Adrenal gland (tissue), 12 donors: ENCODE results near the gene TMEM271. TPM values are rescaled to one million over a fixed set of nuclear protein-coding genes. Genes with fewer than 3 reads are reported as not detected.

Experiments used
- DNase-seq, 7 donors: peaks; one replicate each; pipeline ENCODE4 v3.0.0-alpha.2; 2019 to 2020
- H3K27ac ChIP-seq, 5 donors: fragments of 200-600 bp; sonication (generic) in 4 of 5; 1 replicate in 3 of 5; 2 replicates in 2 of 5; pipeline versions ENCODE4 v1.5.1 to v1.8.0; 2016 to 2020; ENCODE audit warnings: mild to moderate bottlenecking in 1 of 5
- H3K27me3 ChIP-seq: fragments of 200-600 bp; 2 replicates; pipeline ENCODE4 v1.8.0; 2021
- H3K36me3 ChIP-seq, 2 donors: fragments of 200-600 bp; replicated peaks in 1 of 2; 1 replicate in 1 of 2; 2 replicates in 1 of 2; pipeline versions ENCODE4 v1.5.1 to v1.8.0; 2018 to 2022
- H3K4me1 ChIP-seq, 2 donors: fragments of 200-600 bp; replicated peaks in 1 of 2; 1 replicate in 1 of 2; 2 replicates in 1 of 2; pipeline versions ENCODE4 v1.5.1 to v1.8.0; 2018 to 2021
- H3K4me3 ChIP-seq, 4 donors: fragments of 200-600 bp; sonication (generic) in 3 of 4; one replicate each; pipeline ENCODE4 v1.5.1; 2016 to 2018
- H3K9me3 ChIP-seq, 3 donors: fragments of 200-600 bp; sonication (generic) in 1 of 3; replicated peaks in 1 of 3; 1 replicate in 2 of 3; 2 replicates in 1 of 3; pipeline versions ENCODE4 v1.5.1 to v1.8.0; 2016 to 2021
- CTCF ChIP-seq, 6 experiments: fragments of 450-650 bp in 4 of 6; fragments of 200-600 bp in 2 of 6; sonication (generic) in 1 of 6; IDR thresholded peaks; 1 replicate in 5 of 6; 2 replicates in 1 of 6; pipeline versions ENCODE4 v1.5.1 to v1.8.0; 2016 to 2021; ENCODE audit warnings: antibody characterized with exemption in 6 of 6, mild to moderate bottlenecking in 2 of 6, moderate library complexity in 1 of 6
- POLR2A ChIP-seq, 2 donors: fragments of 450-650 bp; IDR thresholded peaks; one replicate each; pipeline ENCODE4 v1.6.1; 2017; ENCODE audit warnings: antibody characterized with exemption in 2 of 2, mild to moderate bottlenecking in 2 of 2, moderate library complexity in 1 of 2
- WGBS, 4 donors: extraction: QIAGEN DNeasy Blood & Tissue Kit in 2 of 4; methylation state at CpG; one replicate each; pipeline versions ENCODE4 v1.1.5 to v1.1.7; 2013 to 2017; 5-methylcytosine and 5-hydroxymethylcytosine counted together
- intact Hi-C, 2 donors: fragments of 100-400 bp; cut with DNase I; formaldehyde crosslinking; loops; one replicate each; pipeline versions ENCODE4 v1.14.1 to v1.15.0; 2022 to 2023
- polyA plus RNA-seq, 3 donors: library from polyadenylated mRNA; stranded (reverse); fragments of 200-250 nt in 2 of 3; fragments of 350-450 nt in 1 of 3; fragmentation: Illumina TruSeq in 1 of 3; extraction: RNeasy Lipid Tissue Mini Kit (QIAGEN cat#74804) in 1 of 3; gene quantifications; one replicate each; pipeline ENCODE4 v1.2.3, GENCODE V29; 2013 to 2014
- total RNA-seq, 9 donors: library from RNA; depleted of rRNA in 4 of 9; stranded (reverse); fragments of >200 nt in 4 of 9; fragments of 120-200 nt in 1 of 9; fragmentation: NEBNext Ultra II Directional in 1 of 9; extraction: Animal tissue kit (Norgen Biotek cat#: 25700) in 1 of 9; gene quantifications; one replicate each; pipeline versions ENCODE4 v1.1.0 to v1.2.4, GENCODE V29; 2013 to 2023
- donor health status: healthy with polysubstance abuse.
- donor health status: Bipolar disorder and iron deficiency.
- donor health status: DM: yes; HTN: yes; CAD: no.
- donor health status: DM: no; HTN: no; CAD: no.
- donor health status: DM: no; HTN: no; CAD: no.
- donor health status: DM: yes; HTN: yes; CAD: no.

The TMEM271 gene
- total and polyA plus RNA-seq, 12 donors = 0.06 to 1.9 (median 0.60) TPM; not detected in 5

GRCh38 chr4:530017-530781 is 45.9 kb downstream of the TMEM271 start:
- TF ChIP-seq CTCF (IDR thresholded peaks at IDR 0.05) (no peak), POLR2A (IDR thresholded peaks at IDR 0.05) (no peak)
- Histone ChIP-seq H3K9me3 (no peaks in the 10 kb centered on the region), H3K27ac (no peak overlapping the region), H3K36me3 (peaks cover 0 to 68% of the 10 kb centered on the region in 2 donors), H3K4me3 (no peak overlapping the region), H3K27me3 (no peaks in the 10 kb centered on the region), H3K4me1 (no peaks in the 10 kb centered on the region)
- WGBS, 4 donors = 84 to 88% (median 87%) methylated on average over 17 of the region's 17 CpGs
- intact Hi-C loops = no loop called here
- DNase-seq = no peak

- WGBS, 4 donors = 90 to 97% (median 95%) methylated on average over 7 to 8 of the region's 8 CpGs
- H3K36me3 ChIP-seq = peaks cover 0 to 70% of the 10 kb centered on the region in 2 donors
- no peaks in the 10 kb centered on the region for H3K9me3 ChIP-seq
- no peaks in the 10 kb centered on the region for H3K27me3 ChIP-seq
- H3K4me1 ChIP-seq = no peaks in the 10 kb centered on the region
- no peak overlapping the region for H3K4me3 ChIP-seq
- TF ChIP-seq POLR2A (IDR thresholded peaks at IDR 0.05) (no peak), CTCF (IDR thresholded peaks at IDR 0.05) (no peak)
- intact Hi-C loops = no loop called here
- no peak overlapping the region for H3K27ac ChIP-seq
- DNase-seq = no peak
These were observed 46.5 kb downstream of the TMEM271 start for GRCh38 chr4:529563-529962.

- Histone ChIP-seq H3K4me3 (no peak overlapping the region), H3K27ac (no peak overlapping the region), H3K27me3 (no peaks in the 10 kb centered on the region), H3K4me1 (no peaks in the 10 kb centered on the region), H3K9me3 (no peaks in the 10 kb centered on the region), H3K36me3 (peaks cover 0 to 72% of the 10 kb centered on the region in 2 donors)
- intact Hi-C loops = no loop called here
- 89 to 94% (median 92%) methylated on average over 8 to 9 of the region's 9 CpGs for WGBS, 4 donors
- no peak for TF ChIP-seq CTCF (IDR thresholded peaks at IDR 0.05)
- TF ChIP-seq POLR2A (IDR thresholded peaks at IDR 0.05) = no peak
- no peak for DNase-seq
These were observed 47.3 kb downstream of the TMEM271 start for GRCh38 chr4:528835-529234.

GRCh38 chr4:528296-528695 is 47.8 kb downstream of the TMEM271 start:
- intact Hi-C loops = no loop called here
- Histone ChIP-seq H3K27ac (no peak overlapping the region), H3K27me3 (no peaks in the 10 kb centered on the region), H3K36me3 (peaks cover 0 to 72% of the 10 kb centered on the region in 2 donors), H3K4me3 (no peak overlapping the region), H3K9me3 (no peaks in the 10 kb centered on the region), H3K4me1 (no peaks in the 10 kb centered on the region)
- no peak for DNase-seq
- TF ChIP-seq POLR2A (IDR thresholded peaks at IDR 0.05) (no peak), CTCF (IDR thresholded peaks at IDR 0.05) (no peak)
- WGBS, 4 donors = 92 to 96% (median 94%) methylated on average over 10 of the region's 10 CpGs
